ENCODE data around the gene TJP1. TPM values are rescaled to one million over a fixed set of nuclear protein-coding genes. Genes with fewer than 3 reads are reported as not detected.

TJP1 gene
- 58.6 to 89.3 TPM (median 63.7 TPM) in 5 replicates for total RNA-seq (2022; extraction: Qiagen RNA extraction; ENCODE audit: low read depth)

DNA sequence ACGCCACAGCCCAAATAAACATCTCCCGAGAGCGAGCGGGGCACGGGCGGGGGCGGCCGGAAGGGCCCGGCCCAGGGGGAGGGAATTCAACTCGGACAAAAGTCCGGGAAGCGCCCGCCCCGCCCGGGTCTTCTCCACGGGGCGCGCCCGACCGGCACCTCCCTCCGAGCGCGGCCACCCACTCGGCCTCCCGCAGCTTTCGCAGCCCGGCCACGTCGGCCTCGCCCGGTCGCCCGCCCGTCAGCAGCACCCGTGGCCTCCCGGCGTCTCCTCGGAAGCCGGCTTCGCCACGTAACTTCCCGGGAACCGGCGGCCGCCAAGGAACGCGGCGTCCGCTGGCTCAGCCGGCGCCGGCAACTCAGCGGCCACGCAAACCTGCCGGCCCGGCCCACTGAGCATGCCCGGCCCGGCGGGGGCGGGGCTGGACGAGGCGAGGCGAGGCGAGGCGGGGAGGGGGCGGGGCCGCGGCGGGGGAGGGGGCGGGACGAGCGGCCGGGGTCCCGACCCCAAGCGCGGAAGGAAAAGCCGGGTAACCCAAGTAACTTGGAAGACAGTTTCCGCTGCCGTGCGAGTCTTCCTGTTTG lies at the start of gene TJP1:
Gene TJP1 (minus strand): TSS at position 369 of the 584 bp plus-strand sequence. CDS start 440 bp downstream, outside the sequence.

Data from A549 treated with CpdA at 1 μM for 4 hours (cell line).